ENCODE measurements around the gene OLFM4.

The OLFM4 gene

DNA sequence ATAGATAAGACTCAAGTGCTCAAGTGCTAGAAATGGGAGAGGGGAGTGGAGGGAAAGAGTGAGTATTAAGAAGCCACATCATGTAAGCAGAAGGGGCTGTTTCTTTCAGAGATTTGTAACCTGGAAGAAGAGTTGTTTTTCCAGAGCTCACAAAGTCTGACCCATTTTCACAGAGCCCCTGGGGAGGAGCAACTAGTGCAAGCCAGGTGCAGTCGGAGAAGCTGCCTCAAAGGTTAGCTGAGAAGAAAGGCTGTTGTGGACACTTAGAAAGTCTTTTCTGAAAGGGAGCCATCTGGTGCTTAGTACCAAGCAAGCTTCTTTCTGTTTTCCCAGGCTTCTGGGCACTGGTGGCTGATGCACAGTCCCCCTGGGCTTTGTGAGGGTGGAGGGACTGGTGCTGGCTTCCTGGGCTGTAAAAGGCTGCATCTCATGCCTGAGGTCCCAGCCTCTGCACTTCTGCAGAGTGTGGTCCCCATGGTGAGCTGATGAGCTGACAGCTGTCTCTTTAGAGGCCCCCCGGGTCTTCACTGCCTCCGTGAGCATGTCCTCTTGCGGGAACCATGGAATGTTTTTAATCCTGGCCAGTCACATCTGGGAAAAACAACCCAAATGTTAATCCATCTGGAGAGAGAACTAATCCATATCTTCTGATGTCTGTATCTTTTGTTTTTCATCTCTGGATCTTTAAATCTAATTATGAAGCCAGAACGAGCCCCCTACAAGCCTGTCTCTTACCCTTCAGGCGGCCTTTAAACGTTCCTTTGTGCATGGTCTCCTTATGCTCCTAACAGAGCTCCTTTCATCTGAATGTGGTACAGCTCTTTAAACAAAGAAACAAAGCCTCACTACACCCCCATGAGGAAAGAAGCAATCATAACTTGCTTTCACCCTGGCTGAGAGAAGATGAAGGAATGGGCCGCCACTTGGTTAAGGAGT is 40.2 kb downstream of the OLFM4 start:
- no peak for DNase-seq

DNA sequence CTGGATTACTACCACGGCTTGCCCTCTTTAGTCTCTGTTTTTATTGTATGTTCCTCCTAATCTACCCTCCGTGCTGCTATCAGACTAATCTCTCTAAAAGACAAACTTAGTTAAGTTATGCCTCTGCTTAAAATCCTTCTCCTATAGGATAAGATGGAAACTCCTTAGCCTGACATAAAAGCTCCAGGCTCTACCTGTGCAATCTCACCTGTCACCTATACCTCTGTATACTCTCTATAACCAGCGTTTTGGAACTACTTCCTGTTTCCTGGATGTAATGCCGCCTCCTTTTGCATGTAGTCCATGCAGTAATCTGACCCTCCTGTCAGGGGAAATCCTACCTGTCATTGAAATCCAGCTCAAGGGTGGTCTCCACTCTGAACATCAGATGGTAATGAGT is 41.2 kb downstream of the OLFM4 start:
- no peak for DNase-seq

DNA sequence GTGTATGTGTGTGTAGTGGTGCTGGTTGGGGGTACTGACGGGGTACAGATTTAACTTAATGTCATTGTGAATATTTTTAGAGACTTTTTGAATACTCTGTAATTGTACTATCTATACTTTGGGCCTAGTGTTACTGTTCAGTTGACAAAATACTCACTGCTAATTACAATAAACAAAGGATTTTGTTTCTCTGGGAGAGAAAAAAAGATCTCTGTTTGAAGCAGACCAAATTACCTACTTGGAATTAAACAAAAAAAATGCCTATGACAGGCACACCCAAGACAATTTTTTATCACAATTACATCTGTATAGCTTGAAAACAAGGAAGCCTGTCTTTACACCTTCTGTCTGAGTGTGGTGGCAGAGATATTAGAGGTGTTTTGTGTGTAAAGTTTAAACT is 45.1 kb downstream of the OLFM4 start:
- no peak for DNase-seq

DNA sequence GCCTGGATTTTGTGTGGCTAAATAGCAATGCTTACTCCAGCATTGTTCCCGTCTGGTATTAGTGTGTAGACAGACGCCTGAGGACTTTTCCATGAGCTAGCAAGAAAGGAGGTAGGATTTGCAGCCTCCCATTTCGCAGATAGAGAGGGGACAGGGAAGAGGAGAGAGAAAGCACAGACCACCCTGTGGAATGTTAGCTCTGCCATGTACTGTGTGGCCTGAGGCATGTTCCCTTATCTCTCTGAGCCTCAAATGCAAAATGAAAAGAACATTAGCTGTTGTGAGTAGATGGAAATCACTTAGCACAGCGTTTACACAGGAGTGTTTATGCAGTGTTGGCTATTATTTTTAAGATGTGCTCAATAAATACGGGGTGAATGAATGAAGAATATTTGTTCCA is 45.5 kb downstream of the OLFM4 start:
- DNase-seq: no peak

DNA sequence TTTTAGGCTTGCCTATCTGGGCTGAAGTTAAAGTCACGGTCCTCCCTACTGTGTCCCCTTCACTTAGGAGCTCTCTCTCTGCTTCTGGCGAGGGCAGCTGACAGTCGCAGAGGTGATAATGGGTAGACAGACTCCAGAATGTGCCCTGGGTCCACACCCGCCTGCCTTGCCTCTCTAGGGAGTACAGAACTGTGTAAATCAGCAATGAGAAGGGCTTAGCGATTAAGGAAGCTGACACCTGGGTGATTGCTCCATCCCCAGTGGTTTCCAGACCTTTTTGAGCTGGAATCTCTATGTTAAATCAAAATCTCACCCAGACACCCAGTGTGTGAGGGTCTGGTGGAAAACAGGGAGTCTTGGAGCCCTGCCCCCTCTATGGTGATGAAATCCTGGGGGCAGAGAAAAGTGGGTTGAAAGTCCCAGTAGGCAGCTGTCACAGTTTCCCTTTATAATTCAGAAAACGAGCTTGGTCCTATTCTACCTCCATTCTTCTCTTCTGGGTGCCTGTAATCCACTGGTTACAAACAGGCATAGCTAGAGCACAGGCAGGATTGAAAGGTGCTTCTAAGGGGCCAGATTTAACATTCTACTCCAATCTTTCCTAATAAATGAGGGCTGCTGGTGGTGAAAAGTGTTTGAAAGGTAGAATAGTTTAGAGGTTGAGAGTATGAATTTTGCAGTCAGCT is 46.9 kb downstream of the OLFM4 start:
- no peak for DNase-seq

DNA sequence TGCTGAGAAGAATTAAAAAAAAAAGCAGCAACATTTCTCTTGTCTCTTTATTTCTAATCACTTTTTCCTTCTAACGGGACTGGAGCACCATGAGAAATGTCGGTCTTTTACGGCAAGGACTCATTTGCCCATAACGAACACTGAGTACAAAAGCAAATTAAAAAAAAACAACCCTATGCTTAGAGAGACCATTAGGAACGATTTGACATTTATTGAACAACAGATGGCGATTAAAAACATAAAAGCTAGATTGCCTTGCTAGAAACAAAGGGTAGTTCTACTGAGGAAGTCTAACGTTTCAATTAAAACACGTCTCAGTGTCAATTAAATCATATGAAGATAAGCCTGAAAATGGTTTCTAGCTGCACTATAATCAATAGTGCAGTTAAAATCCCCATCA is 51.1 kb downstream of the OLFM4 start:
- no peak for DNase-seq

DNA sequence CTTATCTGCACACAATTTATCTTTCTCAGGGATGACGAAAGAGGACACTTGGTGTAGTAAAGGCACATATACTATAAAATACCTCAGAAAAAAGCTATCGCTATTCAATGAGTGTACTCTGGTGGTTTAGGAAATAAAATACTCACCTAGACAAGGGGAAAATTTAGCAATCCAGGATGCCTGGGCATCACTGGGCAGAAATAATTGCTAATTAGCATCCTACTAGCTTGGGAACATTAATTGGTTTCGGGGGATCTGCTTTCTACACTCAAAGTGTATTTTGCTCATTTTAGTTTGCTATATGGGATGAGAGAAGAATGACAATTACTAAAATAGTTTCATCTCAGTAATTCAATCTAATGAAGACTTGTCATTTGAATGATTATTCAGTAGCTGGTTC is 60.3 kb downstream of the OLFM4 start:
- no peak for DNase-seq

DNA sequence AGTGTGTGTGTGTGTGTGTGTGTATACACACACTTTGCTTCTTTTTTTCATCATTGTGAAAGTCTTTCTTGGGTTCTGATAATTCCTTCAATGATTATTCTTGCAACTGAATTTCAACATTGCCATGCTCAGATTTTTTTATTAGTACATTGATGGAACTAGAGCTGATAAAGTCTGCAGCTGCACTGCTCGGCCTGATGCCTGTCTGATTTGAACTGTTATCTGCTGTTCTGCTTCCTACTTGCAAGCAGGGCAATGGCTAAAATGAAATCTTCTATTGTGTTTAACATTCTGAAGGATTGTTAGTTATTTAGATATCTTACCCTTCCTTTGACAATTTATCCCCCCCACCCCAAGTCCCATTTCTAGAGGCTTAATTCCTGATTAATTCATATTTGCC is 61.3 kb downstream of the OLFM4 start:
- no peak for DNase-seq

DNA sequence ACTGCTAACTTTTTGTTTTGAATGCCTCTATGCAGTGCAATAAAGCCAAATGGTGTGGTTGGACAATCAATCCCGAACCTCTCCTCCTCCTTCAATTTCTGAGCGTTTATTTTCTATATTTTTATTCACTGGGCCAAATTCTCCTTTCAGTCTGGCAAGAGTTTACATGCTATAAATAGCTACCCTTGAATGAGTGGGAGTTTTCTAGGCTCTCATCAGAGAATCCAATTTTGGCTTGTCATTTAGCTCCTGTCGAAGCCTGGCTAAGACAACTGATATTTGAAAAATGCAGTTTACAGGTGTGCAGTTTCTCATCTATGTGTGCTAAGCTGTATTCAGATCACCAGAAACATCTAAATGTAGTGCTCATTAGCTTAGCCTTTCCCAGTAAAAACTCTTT is 61.8 kb downstream of the OLFM4 start:
- no peak for DNase-seq

DNA sequence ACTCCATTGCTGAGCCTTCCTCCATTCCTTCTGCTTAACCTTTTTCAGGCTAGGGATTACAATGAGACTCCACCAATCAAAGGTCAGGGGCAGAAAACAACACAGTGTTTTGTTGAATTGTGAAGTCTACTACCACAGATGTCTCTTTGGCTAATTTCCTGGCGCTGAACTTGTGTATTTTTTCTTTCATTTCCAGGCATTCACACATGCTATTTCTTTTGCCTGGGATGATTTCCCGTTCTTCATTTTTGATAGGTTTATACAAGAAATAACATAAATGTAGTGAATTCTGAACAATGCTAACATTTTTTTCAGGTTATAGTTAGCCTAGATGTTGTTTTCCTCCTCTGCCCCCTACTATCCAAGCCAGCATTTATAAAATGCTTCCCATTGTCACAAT is 64.3 kb downstream of the OLFM4 start:
- no peak for DNase-seq

DNA sequence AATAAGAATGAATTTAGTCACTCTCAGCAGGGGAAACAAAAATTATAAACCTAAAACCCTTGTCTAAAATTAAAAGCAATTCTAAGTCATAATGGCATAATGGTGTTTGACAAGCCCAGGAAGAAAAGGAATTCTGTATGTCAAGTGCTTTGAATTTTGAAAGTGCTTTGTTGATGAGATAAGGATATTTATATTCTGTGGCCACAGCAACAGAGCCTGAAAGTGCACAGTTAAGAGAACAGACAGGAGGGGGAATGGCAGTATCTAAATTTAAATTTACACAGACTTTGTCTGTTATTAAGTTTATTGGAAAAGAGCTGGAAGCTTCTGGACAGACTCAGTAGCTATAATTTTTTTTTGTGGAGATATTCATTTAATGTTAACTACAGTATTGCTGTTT is 69.8 kb downstream of the OLFM4 start:
- DNase-seq: no peak

DNA sequence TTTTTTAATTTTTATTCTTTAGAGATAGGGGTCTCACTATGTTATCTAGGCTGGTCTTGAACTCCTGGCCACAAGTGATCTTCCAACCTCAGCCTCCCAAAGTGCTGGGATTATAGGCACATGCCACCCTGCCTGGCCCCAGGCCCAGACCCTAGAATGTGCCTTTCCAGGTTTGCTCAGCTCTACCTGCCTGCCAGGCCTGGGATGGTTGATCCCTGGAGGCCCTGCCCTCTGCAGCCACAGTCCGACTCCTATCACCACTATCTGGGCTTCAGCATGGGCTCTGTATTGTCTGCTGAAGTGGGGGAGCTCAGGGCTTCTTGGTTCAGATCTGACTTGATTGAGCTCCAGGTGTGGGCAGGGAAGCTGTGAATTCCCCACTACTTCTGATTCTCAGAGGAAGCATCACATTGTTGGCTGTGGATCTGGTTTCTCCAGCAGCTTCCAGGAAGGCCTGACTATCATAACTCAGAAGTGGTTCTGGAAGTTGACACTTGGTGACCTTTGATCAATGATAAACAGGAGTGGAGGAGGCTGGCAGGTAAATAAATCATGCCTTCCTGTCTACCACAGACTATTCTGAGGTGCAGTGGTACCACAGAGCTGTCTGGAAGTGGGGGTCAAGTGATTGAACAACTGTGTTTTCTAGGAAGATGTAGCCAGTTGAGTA is 71.9 kb downstream of the OLFM4 start:
- no peak for DNase-seq
